HUDEP-2 (cell line): ENCODE data around the gene NUMA1.
A peak's percentile ranks its signal among the peaks of the same experiment; 100 is the strongest.

Experiments used
- DNase-seq, 76 experiments: peaks; one replicate each; lab custom pipeline; 2025; ENCODE audit not compliant: unreplicated experiment in 76 of 76; lab: John Stamatoyannopoulos, UW

The NUMA1 gene

DNA sequence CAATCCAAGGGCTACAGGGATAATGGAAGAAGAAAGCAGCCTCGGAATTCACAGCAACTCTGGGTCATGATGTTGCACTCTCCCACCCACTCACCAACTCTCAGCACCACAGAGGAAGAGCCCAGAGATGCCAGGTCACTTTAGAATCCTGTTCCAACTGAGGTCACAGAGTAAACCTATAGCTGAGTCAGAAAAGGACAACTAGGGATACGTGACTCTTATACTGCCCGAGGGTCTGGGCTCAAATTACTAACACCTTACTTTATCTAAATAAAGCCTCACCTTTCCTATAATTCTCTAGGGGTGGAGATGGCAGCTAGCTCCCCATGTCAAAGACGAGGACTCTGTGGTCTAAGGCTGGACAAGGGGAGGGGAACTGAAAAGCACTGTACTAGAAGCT, 57.0 kb downstream of the NUMA1 start:
- no peak for DNase-seq

DNA sequence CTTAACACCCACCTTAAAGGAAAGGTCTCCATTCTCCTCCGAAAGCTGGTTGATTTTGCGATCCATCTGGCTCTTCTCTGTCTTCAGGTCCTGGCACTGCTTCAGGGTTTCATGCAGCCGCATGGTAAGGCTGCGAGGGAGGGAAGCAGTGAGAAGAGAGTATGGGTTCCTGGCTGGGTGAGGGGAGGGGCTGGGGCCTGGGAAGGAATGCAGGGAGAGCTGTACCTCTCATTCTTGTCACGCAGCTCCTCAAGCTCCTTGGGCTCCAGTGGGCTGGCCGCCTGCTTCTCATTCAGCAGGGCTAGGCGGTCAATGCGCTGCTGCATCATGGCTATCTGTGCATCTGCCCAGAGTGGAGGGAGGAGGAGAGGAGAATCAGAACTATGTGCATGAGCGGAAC, 62.2 kb downstream of the NUMA1 start:
- DNase-seq, result no peak

DNA sequence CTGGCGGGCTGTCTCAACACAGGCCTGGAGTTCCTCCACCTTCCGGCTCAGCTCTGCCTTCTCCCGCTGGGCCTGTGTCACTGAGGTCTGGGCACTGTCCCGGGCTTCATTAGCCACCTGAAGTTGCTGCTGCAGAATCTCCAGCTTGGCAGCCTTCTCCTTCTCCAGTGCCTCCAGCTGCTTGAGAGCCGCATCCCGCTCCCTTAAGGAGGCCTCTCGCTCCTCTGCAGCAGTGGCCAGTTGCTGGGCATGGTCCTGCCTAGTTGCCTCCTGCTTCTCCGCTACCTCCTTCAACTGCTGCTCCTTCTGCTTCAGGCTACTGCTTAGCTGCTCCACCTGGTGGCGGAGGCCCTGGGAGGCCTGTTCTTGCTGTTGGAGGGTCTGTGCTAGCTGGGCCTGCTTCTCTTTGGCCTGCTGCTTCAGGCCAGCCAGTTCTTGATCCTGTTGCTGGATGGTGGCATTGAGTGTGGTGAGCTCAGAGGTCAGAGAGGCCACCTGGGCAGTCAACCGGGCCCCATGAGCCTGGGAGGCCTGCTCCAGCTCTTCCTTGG, 64.8 kb downstream of the NUMA1 start:
- DNase-seq, result peak in 30 of 76 experiments; percentile 3 to 48 (median 24)

DNA sequence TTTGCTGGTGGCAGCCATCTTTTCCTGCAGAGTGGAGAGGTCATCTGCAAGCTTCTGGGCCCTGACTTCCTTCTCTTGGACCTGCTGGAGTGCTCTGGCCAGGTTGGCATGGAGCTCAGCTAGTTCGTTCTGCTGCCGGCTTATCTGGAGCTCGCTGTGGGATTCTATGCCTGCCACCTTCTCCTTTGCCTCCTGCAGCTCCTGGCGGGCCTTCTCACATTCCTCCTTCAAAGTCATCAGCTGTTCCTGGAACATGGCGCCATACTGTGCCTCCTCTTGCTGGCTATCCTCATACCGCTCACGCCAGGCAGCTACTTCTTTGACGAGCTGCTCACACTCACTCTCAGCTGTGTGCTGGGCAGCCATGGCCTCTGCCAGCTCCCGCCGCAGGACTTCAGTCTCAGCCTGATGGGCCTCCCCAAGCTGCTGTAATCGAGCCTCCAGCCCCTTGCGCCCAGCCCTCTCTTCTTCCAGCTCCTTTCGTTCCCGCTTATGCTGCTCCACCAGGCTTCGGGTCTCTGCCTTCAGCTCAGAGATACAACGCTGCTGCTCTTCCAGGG, 65.5 kb downstream of the NUMA1 start:
- DNase-seq, result no peak

DNA sequence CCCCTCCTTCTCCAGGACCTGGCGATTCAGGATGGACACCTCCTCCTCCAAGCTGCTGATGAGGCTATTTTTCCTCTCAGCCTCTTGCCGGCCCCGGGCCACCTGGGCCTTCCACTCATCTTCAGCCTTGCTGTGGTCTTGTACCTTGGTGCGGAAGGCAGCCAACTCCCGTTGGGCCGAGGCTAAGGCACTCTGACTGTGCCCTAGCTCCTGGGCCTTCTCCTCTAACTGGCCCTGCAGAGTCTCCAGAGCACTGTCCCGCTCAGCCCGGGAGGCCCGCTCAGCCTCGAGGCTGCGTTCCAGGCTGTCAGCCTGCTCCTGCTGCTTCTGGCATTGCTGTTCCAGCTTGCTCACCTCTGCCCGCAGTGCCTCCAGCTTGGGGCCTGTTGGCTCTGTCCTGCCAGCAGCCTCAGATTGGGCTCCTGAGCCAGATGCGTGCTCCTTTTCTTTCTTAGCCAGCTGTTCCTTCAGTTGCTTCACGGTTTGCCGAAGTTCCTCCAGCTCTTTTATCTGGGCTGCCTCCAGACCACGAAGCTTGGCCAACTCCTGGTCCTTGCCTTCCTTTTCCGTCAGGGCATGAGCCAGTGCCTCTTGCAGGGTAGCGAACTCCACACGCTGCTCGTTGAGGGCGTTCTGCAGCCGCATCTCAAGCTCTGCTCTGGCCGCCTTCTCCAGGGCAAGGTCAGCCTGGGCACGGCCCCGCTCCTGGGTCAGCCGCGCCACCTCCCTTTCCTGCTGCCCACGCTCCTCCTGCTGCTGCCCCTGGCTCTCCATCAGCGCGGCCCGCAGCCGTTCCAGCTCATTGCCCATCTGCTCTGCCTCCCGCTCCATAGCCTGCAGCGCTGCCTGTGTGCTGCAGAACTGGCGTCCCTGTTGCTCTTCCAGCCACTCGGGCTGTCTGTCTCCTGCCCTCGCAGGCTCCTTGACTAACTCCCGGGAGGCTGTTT, 66.3 kb downstream of the NUMA1 start:
- DNase-seq, result no peak

DNA sequence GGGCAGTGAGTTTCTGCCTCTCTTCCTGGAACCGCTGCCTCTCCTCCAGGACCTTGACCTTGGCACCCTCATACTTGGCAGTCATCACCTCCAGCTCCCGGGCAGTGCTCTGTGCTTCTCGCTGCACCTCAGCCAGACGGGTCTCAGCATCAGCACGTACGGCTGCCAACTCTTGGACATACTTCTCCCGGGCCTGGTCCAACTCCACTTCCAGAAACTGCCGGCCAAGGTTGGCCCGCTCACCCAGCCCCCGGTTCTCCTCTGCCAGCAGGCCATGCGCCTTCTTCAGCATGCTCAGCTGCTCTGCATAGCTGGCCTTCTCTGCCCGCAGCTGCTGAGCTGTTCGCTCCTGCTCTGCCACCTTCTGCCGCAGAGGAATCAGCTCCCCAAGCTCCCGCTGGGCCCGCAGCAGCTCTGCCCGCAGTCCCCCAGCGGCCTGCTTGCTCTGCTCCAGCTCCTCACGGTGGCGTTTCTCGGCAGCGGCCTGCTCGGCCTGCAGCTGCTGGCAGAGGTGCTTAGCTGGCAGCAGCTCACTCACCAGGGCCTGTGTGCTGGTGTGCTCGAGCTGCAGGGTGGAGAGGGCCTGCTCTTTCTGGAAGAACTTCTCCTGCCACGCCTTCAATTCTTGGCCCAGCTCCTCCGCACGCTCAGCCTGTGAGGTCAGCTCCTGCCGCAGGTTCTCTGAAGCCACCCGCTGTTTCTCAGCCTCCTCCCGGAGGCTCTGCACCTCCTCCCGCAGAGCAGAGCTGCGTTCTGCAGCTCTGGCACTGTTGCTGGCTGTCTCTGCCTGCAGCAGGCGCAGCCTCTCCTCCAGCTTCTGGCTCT, 67.2 kb downstream of the NUMA1 start:
- DNase-seq, result peak in 7 of 76 experiments; percentile 4 to 43 (median 16)

DNA sequence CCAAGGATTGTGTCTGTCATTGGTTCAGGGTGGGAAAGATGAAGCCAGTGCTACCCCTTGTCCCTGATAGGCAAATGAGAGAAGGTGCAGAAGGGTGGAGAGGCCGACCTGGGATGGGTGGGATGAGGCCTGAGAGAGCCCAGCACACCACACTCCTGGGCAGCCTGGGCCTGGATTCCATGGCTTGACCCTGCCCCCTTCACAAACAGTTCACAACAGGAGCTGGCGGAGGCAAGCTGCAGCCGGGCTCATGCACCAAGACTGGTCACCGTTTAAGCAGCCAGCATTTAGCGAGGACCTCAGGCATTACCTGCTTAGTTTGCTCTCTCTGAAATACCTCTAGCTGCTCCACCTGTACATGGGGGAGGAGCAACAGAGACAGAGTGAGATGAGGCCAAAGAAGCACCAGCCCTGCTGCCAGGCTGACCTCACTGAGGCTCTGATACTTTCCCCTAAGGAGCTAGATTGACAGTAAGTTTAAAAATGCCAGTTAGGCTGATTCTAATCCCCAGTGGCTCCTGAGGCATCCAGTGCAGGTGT, 68.2 kb downstream of the NUMA1 start:
- no peak for DNase-seq

DNA sequence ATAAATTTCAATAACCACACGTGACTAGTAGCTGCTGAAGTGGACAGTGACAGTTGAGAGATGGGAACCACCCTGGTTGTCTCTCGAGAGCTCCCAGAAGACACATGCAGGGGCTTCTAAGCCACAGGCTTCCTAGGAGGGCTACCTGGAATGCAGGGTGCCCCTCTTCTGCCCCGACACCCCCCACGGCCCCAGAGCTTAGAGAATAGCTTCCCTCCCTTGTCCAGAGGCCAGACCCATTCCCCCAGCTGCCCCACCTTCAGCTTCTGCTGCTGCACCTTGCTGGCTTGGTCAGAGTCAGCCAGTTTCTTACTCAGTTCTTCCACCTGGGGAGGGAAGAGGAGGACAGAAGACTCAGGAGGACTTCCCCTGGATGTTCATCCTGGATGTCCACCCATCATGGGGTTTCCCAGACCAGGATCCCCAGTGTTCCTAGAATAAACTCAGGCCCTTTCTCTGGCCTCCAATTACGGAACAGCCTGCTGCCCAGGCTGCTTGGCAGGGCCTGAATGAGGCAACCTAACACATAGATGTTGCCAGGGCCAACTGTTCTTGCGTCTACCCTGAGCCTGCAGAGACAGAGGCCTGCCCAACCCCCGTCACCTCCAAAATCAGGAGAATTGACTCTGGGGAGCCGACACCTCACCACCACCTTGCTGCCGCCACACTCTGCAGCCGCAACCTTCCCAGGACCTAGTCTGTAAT, 69.7 kb downstream of the NUMA1 start:
- no peak for DNase-seq

DNA sequence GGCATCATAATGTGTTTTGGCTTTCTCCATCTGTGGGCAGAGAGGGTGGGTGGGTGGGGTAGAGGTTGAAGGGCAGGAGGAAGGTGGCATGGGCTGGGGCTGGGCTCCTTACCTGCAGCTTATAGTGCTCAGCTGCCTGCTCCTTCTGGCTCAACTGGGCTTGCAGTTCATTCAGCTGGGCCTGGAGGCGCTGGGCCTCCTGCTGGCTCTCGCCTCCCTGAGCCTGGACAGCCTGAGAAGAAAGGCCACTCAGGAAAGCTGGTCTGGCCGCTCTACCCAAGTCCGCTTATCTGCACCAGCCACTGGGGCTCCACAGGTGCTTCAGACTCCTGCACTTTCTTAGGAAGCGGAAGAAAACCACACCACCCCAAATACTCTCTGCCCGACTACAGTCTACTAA, 71.2 kb downstream of the NUMA1 start:
- DNase-seq, result no peak

DNA sequence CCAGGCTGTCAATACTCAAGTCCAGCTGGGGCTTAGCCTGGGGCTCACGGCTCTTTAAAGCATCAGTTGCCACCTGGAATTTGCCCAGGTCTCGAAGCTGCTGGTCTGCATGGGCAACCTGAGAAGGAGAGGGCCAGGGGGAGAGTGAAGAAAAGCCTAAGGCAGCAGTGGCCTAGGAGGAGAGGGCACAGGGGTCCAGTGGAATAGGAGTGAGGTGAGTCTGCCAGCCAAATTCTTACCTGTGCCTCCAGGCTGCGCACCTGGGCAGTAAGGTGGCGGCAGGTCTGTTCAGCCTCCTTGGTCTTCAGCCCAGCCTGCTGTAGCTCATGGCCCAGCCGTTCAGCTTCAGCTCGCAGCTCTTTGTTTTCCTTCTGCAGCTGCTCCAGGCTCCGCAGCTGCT, 71.6 kb downstream of the NUMA1 start:
- no peak for DNase-seq

DNA sequence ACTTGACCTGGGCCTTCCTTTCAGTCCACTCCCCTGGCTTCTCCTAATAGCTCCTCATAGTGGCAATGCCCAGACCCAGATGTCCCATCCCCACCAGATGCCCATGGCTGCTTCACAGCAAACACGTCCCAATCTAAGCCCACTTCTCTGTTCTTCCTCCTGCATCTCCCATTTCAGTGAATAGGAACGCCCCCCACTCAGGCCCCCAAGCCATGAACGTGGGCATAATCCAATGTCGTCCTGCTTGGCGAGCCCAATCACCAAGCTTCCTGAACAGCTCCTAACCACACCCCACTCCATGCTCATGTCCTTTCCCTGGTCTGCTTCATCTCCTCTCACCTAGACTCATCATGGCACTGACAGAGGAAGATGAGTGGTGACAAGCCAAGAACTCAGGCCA, 72.8 kb downstream of the NUMA1 start:
- no peak for DNase-seq

DNA sequence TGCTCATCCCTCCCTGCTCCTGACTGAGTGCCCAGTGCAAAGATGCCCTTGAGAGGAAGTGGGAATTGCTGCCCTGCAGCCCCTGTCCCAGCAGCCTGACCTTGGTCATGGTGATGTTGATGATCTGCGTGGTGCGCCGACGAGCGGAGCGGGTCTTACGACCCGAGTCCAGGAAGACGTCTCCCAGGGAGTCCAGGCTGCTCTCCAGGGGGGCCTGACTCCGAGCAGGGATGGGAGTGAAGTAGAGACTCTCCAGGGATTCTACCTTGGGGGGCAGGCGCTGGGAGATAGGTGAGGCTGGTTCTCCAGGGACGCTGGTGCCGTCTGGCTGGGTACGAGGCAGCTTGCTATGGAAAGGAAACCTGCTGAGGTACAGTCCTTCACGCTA, 73.3 kb downstream of the NUMA1 start:
- no peak for DNase-seq

DNA sequence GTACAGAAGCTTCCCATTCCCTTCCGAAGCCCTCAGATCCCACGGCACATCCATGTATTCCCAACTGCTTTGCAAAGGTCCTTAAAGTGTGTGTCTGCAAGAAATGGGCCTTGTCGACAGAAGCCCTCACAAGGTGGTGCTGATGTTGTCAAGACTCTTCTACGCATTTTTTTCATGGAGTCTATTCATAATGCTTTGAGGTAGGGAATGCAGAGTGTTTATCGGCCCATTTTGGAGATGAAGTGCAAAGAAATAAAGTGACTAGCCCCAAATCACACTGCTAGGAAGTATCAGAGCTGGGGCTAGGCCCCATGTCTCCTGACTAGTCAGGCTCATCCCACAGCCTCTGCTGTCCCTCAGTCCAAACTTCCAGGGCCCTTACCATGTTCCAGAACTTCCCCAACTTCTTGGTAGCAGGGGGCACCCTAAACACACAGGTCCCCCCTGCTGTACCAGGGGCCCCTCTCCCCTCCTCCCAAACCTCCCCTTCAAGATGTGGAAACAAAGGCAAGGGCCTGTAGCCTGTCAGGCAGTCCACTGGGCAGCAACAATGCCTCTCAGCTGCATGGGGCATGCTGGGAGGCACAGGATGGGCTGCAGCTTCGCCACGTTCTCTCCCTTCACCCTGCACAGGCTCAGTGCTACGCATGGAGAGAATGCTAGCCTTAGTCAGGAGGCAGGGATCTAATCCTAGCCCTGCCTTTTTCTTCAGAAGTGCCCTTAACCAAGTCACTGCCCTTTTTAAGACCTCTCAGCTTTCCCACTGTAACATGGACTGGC, 73.8 kb downstream of the NUMA1 start:
- no peak for DNase-seq

DNA sequence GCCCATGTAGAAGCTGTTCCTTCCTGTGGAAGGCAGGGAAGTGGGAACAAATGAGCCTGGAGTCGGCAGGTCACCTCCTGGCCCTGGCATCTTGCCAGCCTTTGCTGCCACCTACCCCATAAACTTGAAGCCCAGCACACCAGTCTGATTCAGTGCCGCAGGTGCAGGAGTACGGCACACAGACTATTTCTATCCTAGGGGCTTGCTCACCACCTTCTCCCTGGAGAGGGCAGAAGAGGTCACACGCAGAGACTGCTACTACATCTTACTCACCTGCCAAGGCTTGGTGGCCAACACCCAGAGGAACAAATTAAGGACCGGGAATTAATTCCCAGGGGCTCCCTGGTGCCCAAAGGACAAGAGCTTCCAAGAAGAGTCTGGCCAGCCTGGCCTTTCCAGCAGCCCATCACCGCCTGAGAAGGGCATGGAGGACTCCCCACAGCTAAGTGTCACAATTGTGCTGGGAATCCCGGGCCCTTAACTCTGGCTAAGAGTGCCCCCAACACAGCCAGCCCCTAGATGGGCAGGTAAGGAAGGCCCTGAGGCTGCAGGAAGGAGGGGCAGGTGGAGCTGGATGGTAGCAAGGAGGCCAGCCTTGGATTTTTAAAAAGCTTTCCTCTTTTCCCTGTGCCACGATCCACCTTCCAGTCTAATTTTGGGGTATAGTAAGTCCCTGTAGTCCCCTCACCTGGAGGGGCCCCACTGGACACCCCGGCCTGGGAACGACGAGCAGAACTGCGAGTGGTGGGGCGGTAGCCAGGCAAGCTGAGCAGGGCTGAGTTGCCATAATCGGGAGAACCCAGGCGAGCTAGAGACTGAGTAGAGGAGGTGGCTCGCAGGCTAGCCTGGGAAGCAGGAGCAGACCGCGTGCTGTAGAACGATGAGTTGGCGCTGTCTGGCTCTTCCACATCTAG, 74.7 kb downstream of the NUMA1 start:
- DNase-seq, result no peak

DNA sequence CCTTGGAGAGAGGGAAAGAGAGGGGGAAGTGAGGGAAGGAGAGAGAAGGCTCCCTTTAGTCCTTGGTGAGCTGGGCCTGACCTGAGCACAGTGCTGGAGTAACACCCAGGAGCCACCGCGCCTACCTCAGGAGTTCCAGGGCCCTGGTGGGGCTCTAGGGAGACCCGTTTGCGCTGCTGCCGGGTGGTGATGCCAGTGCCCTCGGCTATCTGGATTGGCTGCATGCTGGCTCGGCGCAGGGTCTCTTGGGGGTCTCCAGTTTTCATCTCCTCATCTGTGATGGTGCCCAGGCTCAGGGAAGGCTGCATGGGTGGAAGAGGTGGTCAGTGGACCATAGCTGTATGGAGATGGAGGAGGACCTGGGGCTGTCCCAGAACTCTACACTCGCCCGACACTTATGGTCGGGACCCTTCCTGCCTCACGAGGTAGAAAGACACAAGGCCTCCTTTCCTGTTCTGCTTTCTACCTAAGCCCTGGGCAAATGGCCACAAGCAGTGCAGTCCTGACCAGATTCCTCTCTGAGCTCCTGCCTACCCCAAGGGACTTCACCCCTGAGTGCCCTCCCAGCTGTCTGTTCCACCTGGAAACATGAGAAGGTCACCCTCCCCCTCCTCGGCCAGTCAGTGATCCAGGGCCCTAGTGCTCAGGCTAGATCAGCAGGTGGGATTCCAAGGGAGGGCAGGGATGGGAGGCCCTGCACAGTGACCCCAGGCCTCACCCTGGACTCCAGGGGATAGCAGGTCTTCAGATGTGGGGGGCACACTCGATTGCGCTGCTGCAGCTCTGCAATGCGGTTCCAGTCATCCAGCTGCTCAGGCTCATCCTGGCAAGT, 75.6 kb downstream of the NUMA1 start:
- DNase-seq, result no peak

DNA sequence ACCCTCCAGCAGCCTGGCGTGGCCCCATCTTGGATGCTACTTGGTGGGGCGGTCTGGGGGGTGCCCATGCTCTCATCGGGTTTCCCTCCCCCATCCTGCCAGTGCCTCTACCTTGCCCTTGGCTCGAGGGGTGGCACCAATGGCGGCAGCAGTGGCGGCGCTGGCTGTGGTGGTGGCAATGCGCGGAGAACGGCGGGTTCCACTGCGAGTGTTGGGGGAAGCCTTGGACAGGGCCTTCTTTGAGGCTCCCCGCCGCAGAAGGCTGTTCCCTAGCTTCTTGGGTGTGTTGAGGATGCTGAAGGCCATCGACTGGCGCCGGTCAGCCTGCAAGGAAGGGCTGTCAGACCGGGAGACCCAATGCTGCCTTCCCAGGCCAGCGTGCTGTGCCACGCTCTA, 76.6 kb downstream of the NUMA1 start:
- no peak for DNase-seq
